Astrocyte of the spinal cord (primary cell): ENCODE measurements around the gene SHROOM3.
A peak's percentile ranks its signal among the peaks of the same experiment; 100 is the strongest.

Experiments used
- DNase-seq: peaks from one replicate; pipeline ENCODE4 v3.0.0; 2011; ENCODE audit warnings: low read depth, low spot score
- H3K4me3 ChIP-seq: 2 replicates; pipeline ENCODE4 v1.5.1; 2011; ENCODE audit warnings: low read depth, mild to moderate bottlenecking, low read length, moderate library complexity
- in situ Hi-C: cut with HindIII; loops from 2 replicates; pipeline ENCODE4 v1.10.0; 2017; ENCODE audit warnings: low sequenced_read_pairs
- TF ChIP-seq, protein P1 (sequence below): IDR thresholded peaks from 2 replicates; pipeline ENCODE4 v1.5.1; 2012; ENCODE audit warnings: low read depth, mild to moderate bottlenecking, low read length, inconsistent platforms

The SHROOM3 gene

GRCh38 chr4:76698141-76698540, 263.1 kb downstream of the SHROOM3 start:
- in situ Hi-C loops: no loop called here
- H3K4me3 ChIP-seq: no peak overlapping the region
- no peak for DNase-seq
- TF ChIP-seq, protein P1, sequence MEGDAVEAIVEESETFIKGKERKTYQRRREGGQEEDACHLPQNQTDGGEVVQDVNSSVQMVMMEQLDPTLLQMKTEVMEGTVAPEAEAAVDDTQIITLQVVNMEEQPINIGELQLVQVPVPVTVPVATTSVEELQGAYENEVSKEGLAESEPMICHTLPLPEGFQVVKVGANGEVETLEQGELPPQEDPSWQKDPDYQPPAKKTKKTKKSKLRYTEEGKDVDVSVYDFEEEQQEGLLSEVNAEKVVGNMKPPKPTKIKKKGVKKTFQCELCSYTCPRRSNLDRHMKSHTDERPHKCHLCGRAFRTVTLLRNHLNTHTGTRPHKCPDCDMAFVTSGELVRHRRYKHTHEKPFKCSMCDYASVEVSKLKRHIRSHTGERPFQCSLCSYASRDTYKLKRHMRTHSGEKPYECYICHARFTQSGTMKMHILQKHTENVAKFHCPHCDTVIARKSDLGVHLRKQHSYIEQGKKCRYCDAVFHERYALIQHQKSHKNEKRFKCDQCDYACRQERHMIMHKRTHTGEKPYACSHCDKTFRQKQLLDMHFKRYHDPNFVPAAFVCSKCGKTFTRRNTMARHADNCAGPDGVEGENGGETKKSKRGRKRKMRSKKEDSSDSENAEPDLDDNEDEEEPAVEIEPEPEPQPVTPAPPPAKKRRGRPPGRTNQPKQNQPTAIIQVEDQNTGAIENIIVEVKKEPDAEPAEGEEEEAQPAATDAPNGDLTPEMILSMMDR: no peak

- H3K4me3 ChIP-seq: no peak overlapping the region
- TF ChIP-seq, protein P1: no peak
- in situ Hi-C loops: no loop called here
- DNase-seq: peak; percentile 47
Observed at GRCh38 chr4:76699751-76700310, 264.8 kb downstream of the SHROOM3 start.

GRCh38 chr4:76702440-76703122, 267.6 kb downstream of the SHROOM3 start:
- H3K4me3 ChIP-seq: no peak overlapping the region
- TF ChIP-seq, protein P1: no peak
- DNase-seq: no peak
- in situ Hi-C loops: no loop called here

GRCh38 chr4:76703123-76703490, 268.1 kb downstream of the SHROOM3 start:
- TF ChIP-seq, protein P1: no peak
- no peak for DNase-seq
- no peak overlapping the region for H3K4me3 ChIP-seq
- in situ Hi-C loops: no loop called here

DNA sequence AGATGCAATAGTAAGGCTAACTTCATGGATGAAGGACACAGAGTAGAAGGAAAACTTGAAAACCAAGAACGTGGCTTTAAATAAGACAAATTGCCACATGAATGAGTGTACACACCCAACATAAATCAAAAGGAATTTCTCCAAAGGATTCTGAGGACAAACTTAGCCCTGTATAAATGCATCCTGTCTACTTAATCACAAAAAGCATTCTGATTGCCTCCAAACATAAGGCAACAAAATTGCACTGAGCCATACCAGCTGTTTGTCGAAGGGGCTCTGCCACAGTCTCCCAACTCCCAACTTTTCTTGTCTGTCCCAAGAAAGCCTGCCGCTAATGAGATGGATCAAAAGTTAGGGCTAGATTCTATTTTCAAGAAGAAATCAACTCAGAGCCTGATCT, 268.6 kb downstream of the SHROOM3 start:
- peak; percentile 29 for DNase-seq
- TF ChIP-seq, protein P1: no peak
- in situ Hi-C loops: no loop called here
- no peak overlapping the region for H3K4me3 ChIP-seq

GRCh38 chr4:76704133-76704881, 269.3 kb downstream of the SHROOM3 start:
- DNase-seq: peak; percentile 47
- in situ Hi-C loops: no loop called here
- TF ChIP-seq, protein P1: no peak
- H3K4me3 ChIP-seq: no peak overlapping the region
